ENCODE results near the gene SCN3B. TPM values are rescaled to one million over a fixed set of nuclear protein-coding genes. Genes with fewer than 3 reads are reported as not detected.

Gene SCN3B
- total RNA-seq, 1 experiment from 2014 or later, result 0.79 TPM

- no peaks in the 10 kb centered on the region for H3K27me3 Mint-ChIP-seq (ENCODE audit: low read depth)
- H3K9me3 Mint-ChIP-seq, result no peaks in the 10 kb centered on the region
- no peaks in the 10 kb centered on the region for H3K36me3 Mint-ChIP-seq
- H3K27ac Mint-ChIP-seq, result no peak overlapping the region
- DNase-seq (ENCODE audit: low spot score) (no peak), ATAC-seq (no peak)
- CTCF ChIA-PET, result interaction anchor here (0.6 to 0.8 kb wide), 2 partner anchors 53 to 521 kb away, joined by 4 read pairs; no protein-coding TSS in a partner anchor
- no peaks in the 10 kb centered on the region for H3K4me1 Mint-ChIP-seq
- no peak for TF ChIP-seq TEAD1 (CRISPR knock-in tag; IDR thresholded peaks at IDR 0.05)
- no peak for TF ChIP-seq ZNF263 (CRISPR knock-in tag; IDR thresholded peaks at IDR 0.05; ENCODE audit: low read depth)
- TF ChIP-seq ZNF232 (CRISPR knock-in tag; IDR thresholded peaks at IDR 0.05), result no peak
- no peak for TF ChIP-seq ZBTB21 (CRISPR knock-in tag; IDR thresholded peaks at IDR 0.05; ENCODE audit: borderline replicate concordance)
- TF ChIP-seq ZNF281 (CRISPR knock-in tag; IDR thresholded peaks at IDR 0.05), result no peak
- TF ChIP-seq FOXJ3 (CRISPR knock-in tag; IDR thresholded peaks at IDR 0.05; ENCODE audit: borderline replicate concordance), result no peak
- no peak for TF ChIP-seq SP1 (CRISPR knock-in tag; conservative IDR thresholded peaks at IDR 0.05)
- TF ChIP-seq ZNF317 (CRISPR knock-in tag; IDR thresholded peaks at IDR 0.05; ENCODE audit: borderline replicate concordance, low read depth), result no peak
- TF ChIP-seq AFF4 (CRISPR knock-in tag; IDR thresholded peaks at IDR 0.05; ENCODE audit: borderline replicate concordance), result no peak
- TF ChIP-seq ARID4B (CRISPR knock-in tag; IDR thresholded peaks at IDR 0.05; ENCODE audit: borderline replicate concordance), result no peak
- TF ChIP-seq ZNF138 (CRISPR knock-in tag; conservative IDR thresholded peaks at IDR 0.05), result no peak
- TF ChIP-seq ZMAT4 (CRISPR knock-in tag; IDR thresholded peaks at IDR 0.05), result no peak
- no peak for TF ChIP-seq NFATC4 (CRISPR knock-in tag; IDR thresholded peaks at IDR 0.05)
- no peak for TF ChIP-seq ZNF396 (CRISPR knock-in tag; IDR thresholded peaks at IDR 0.05; ENCODE audit: borderline replicate concordance)
- no peak for TF ChIP-seq ZNF532 (CRISPR knock-in tag; IDR thresholded peaks at IDR 0.05; ENCODE audit: borderline replicate concordance)
- TF ChIP-seq NFE2L1 (CRISPR knock-in tag; IDR thresholded peaks at IDR 0.05), result no peak
- no peak for TF ChIP-seq PREB (CRISPR knock-in tag; IDR thresholded peaks at IDR 0.05; ENCODE audit: borderline replicate concordance)
- no peak for TF ChIP-seq MYBL2 (CRISPR knock-in tag; IDR thresholded peaks at IDR 0.05)
- H3K4me3 Mint-ChIP-seq, result no peak overlapping the region
- POLR2A ChIA-PET, result interaction anchor here (0.6 kb wide), 1 partner anchor 64 kb away, joined by 3 read pairs; no protein-coding TSS in a partner anchor
Observed at GRCh38 chr11:123695231-123695630, 40.8 kb upstream of the SCN3B start.
